HG03175 (cell line): ENCODE data around the gene LYZL4.
A peak's percentile ranks its signal among the peaks of the same experiment; 100 is the strongest.

Source experiments
- ATAC-seq: cut with Tn5 transposase; IDR thresholded peaks from one replicate; pipeline ENCODE4 v1.9.1; 2021; ENCODE audit warnings: mild to moderate bottlenecking, moderate library complexity; ENCODE audit not compliant: unreplicated experiment

Gene LYZL4

DNA sequence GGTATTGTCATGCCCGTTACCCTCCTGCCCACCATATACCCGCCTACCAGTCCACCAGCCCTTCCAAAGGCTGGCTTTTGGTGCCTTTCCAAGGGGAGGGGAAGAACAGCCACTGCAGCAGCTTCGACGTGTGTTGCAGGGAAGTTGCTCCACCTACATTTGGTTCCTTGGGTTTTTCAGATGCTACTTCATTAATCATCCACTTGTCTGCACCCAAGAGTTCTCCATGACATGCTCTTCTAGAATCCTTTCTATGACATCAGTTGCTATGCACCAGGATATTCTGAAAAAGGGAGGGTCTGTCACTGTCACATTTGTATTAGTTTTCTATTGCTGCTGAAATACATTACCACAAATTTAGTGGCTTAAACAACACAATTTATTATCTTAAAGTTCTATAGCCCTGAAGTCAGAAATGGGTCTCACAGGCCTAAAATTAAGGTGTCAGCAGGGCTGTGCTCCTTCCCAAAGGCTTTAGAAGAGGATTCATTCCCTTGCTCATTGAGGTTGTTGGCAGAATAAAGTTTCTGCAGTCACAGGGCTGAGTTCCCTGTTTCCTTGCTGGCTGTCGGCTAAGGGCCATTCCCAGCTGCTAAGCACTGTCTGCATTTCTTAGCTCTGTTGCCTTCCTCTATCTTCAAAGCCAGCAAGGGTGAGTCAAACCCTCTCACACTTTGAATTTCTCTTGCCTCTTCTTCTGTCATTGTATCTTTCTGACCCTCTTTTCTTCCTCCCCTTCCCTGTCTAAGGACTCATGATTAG is at the start of gene LYZL4:
TSS of gene LYZL4 (minus strand) at position 241 of the 762 bp plus-strand sequence. CDS start 3,359 bp downstream, outside the sequence.
- ATAC-seq = no peak

- ATAC-seq = no peak
These were observed 48.7 kb upstream of the LYZL4 start for GRCh38 chr3:42459151-42459550.

DNA sequence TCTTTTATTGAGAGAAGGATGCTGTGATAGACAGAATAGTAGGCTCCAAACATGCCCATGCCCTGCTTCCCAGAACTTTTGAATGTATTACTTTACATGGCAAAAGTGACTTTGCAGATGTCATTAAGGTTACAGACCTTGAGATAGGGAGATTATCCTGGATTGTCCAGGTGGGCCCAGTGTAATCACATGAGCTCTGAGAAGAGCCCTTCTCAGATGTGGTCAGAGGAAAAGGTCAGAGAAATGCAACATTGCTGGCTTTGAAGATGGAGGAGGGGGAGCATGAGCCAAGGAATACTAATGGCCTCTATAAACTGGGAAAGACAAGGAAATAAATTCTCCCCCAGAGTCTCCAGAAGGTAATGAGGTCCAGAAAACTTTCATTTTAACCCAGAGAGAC is 45.8 kb upstream of the LYZL4 start:
- no peak for ATAC-seq

- no peak for ATAC-seq
These were observed 41.3 kb upstream of the LYZL4 start for GRCh38 chr3:42451546-42452230.

DNA sequence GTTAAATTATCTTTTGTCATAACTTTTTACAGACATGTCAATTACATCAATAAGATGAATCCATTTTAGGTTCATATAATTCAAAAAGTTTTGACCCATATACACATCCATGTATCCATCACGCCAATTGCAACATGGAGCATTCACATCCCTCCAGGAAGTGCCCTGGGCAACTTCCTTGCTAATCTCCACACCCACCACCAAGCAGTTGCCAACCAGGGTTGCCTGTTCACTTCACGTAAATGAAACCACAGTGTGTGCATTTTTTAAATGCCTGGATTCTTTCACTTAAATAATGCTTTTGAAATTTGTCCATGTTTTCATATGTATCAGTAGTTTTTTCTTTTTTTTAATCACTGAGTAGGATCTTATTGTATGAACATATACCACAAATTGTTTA is 40.7 kb upstream of the LYZL4 start:
- no peak for ATAC-seq

DNA sequence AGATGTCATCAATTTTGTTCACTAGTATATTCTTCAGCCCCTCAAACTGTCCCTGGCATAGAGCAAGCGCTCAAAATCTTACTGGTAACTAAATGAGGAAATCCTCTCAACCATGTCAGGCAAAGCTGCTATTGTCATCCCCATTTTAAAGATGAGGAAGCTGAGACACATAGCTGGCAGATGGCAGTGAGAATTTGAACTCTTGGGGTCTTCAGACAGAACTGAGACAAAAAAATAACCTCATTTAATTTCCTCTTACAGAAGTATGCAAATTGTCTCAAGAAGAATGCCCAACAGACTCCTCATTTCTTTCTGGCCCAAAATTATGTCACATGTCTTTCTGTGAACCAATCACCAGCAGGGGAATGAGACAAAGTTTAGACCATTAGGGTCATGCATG is 40.2 kb upstream of the LYZL4 start:
- ATAC-seq = no peak

DNA sequence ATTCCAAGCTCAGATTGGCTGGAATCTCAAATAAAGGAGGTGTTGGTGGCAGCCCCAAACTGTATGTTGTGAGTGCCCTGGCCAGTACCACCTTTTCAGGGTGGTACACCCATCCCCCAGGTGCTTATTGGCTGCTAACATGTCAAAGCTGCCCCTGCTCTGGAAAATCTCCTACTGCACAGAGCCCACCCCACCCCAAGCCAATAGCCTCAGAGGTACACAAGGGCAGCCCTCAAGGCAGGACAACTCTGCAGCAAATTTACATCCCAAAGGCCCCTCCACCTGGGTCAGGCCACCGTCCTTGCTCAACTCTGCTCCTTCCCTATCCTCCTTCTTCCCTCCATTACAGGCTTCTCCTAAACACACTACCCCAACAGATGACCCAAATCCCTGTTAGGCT is 37.1 kb upstream of the LYZL4 start:
- no peak for ATAC-seq

DNA sequence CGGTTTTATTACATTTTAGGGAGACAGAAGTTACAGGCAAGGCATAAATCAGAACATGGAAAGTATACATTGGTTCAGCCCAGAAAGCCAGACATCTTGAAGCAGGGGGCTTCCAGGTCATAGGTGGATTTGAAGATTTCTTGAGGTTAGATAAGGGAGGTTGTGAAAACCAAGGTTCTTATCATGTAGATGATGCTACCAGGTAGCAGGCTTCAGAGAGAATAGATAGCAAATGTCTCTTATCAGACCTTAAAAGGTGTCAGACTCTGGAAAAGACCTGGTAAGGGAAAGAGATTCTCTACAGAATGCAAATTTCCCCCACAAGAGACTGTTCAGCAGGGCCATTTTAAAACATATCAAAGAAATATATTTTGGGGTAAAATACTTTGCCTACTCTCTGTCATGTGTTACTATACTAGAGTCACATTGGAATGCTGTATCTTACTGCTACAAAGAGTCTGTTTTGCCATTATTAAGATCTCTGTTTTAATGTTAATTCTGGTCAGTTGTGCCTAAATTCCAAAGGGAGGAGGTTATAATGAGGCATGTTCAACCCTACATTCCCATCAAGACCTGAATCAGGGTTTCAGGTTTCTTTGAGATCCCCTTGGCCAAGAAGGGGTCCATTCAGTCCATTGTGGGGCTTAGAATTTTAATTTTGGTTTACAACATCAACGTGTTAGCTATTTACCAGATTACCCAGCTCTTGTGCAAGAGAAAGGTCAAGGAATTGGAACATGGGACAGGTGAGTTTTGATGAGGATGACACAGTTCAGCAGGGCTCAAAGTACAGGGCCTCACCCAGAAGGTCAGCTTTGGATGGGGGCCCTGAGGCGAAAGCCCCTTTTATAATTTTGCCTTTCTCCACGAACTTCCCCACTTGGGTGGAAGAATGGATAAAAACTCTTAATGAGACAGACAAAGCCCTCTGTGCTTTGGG is 36.0 kb upstream of the LYZL4 start:
- no peak for ATAC-seq

DNA sequence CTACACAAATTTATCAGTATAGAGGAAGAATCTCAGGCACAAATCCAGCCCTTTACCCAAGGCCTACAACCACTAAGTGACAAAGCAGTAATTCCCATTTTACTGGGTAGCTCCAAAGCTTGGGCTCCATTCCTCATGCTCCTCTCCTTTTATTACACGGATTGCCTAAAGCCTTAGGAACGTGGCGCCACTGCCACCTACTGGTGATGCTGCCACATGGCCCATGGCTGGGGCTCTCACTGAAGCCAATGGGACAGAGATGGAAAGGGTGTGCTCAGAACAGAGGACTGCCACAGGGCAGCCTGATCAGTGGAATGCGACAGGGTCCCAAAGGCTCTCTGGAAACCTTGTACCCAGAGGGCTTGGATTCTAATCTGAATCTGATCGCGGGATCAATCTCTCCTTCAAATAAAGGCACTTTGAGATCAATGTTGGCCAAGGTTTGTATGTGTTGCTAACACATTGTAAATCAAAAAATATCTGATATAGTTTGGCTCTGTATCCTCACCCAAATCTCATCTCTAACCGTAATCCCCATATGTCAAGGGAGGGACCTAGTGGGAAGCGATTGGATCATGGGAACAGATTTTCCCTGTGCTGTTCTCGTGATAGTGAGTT is 33.5 kb upstream of the LYZL4 start:
- ATAC-seq = peak; percentile 89

DNA sequence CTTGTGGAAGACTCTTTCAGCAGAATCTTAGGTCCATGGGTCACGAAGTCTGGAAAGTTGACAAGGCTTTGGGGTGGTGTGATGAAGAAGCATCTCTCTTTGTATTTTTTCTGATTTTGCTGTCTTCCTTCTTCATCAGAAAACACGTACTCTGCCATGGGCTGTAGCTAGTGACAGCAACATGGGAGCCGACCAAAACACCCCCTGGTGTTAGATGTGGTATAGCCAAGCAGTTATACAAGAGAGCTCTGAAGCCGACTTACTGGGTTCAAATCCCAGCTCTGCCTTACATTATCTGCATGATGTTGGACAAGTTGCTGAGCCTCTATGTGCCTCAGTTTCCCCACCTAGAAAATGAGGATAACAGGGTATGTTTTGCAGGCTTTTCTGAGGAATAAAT is 32.9 kb upstream of the LYZL4 start:
- ATAC-seq = no peak

GRCh38 chr3:42442640-42443039 is 32.2 kb upstream of the LYZL4 start:
- ATAC-seq = no peak

- no peak for ATAC-seq
These were observed 31.4 kb upstream of the LYZL4 start for GRCh38 chr3:42441791-42442190.

GRCh38 chr3:42440924-42441323 is 30.5 kb upstream of the LYZL4 start:
- ATAC-seq = no peak

DNA sequence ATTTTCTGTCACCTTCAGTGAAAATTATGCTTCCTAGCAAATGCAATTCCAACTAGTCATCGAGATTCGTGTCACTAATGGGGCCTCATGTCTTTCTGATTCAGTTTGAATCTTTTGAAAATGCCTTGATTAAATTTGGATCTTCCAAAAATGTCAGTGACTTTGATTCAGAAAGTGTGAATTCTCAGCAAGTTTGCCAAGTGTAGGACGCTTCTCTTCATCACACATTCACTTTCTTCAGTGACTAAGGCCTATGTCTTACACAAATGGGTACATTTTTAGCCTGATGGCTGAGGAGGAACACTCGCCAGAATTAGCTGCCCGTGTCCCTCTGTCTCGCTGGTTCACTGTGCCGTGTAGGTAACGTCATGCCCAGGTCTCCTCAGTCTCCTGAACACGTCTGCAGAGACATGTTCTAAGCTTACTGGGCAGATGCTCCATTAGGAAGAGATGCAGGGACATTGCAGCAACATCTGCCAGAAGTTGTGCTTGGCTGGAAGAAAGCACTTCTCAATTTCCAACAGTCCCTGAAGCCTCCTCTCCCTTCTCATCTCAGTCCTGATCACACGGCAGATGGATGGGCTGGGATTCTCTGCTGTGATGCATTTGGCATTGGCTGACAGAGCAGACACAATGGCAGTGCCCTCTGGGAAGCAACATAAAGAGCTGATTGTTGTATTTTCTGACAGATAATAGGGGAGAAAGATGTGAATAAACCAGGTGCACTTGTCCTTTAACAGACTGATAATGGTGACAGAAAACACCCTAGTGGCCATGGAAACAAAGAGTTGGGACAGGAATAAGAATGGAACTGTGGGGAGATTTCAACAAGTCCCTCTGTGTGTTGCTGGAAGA is 29.1 kb upstream of the LYZL4 start:
- ATAC-seq = no peak

GRCh38 chr3:42438758-42439157 is 28.3 kb upstream of the LYZL4 start:
- ATAC-seq = no peak

DNA sequence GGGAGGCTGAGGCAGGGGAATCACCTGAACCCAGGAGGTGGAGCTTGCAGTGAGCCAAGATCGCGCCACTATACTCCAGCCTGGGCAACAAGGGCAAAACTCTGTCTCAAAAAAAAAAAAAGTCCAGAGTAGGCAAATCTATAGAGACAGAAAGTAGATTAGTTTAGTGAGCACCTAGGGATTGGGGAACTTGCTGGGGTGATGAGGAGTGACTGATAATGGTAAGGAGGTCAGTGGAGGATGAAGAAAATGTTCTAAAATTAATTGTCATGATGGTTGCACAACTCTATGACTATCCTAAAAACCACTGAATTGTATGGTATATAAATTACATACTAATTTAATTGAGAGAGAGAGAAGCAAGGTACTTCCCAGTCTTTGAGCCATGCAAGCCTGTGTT is 27.8 kb upstream of the LYZL4 start:
- no peak for ATAC-seq

GRCh38 chr3:42434777-42435380 is 24.5 kb upstream of the LYZL4 start:
- ATAC-seq = no peak

DNA sequence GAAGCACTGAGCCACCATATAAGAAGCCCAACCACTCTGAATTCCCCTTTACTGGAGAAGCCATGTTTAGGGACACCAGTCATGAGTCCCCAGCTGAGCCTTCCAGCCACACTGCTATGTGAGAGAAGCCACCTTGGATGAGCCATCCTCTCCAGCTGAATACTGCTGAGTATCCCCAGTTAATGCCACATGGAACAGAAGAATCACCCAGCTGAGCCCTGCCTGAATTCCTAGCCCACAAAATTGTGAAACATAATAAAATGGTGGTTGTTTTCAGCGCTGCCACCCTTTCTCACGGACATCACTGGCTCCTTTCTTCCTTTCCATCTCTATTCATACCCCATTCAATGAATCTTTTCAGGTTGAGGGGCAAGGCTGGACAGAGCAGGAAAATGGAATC is 22.1 kb upstream of the LYZL4 start:
- ATAC-seq = no peak

DNA sequence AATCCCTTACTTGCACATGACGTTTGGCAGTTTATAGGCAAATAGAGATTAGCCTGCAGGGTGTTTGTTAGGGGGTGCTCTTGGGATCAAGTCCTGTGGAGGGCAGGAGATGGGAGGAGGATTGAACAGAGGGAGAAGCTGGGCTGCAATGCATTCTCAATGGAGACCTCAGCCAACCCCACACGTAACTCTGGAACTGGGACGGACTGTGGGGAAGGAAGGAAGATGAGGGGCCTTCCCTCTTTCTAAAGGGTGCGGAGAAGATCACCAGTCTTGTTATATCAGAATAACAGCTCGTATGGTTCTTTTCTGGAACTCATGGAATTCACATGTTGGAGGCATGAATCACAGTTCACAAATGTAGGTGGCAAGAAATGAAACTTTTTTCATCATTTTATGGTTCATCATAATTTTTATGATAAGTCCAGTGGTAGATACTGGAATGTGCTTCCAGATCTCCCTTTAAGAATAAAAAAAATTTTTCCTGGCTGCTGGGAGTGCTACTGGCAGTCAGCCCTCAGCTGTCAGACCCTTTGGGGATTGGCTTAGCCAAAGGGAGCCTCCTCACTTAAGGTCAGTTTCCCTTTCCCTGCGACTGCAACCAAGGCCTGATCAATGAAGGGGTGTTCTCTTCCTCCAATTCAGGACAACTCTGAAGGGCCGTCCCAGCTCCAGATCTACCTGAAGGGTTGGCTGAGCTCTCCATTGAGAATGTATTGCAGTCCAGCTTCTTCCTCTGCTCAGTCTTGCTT is 20.5 kb upstream of the LYZL4 start:
- ATAC-seq = no peak
